Activated T-cell treated with anti-CD3 and anti-CD28 coated beads for 4 hours (primary cell): ENCODE data around the gene FAM13B.
"Not testable (repeated sequence)": the region's sequence is repeated elsewhere in the genome, so short reads cannot be mapped to it uniquely, and the experiment has no call there.

Experiments
- DNase-seq: peaks from one replicate; pipeline ENCODE4 v3.0.0-alpha.2; 2020

FAM13B gene

DNA sequence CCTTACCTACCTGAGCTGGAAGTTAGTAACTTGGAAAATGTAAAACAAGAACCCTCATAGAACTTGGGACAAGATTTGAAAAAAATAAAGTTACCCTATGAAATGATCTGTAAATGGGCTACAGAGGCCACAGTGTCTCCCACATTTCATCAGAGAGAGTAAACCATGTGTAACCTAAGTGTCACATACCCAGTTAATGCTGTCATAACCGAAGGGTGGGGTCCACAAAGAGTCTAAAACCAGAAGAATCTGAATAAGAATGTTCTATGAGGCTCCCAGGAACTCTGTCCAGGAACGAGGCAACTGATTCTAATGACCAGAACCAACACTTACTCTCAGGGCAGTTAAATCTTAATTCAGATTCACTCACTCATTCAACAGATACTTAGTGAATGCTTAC lies 1.0 kb upstream of the FAM13B start:
- DNase-seq, result no peak

DNA sequence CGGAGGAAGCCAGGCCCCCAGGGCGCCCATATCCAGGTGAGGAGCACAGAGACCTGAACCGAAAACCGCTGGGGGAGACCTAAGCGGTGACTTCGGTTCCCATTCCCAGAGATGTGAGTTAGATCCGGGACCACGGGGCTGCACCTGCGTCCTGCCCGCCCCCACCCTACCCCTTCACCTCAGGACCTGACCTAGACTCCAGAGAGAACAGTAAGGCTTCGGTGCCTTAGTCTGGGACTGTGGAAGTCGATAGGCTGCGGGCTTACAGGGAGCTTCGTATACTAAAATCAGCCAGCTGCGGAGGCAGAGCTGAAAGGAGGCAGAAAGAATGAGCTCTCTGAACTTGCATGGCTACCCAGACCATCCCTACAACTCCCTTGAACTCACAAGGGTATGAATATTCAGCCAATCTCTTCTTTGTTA lies 518 bp upstream of the FAM13B start:
- no peak for DNase-seq

DNA sequence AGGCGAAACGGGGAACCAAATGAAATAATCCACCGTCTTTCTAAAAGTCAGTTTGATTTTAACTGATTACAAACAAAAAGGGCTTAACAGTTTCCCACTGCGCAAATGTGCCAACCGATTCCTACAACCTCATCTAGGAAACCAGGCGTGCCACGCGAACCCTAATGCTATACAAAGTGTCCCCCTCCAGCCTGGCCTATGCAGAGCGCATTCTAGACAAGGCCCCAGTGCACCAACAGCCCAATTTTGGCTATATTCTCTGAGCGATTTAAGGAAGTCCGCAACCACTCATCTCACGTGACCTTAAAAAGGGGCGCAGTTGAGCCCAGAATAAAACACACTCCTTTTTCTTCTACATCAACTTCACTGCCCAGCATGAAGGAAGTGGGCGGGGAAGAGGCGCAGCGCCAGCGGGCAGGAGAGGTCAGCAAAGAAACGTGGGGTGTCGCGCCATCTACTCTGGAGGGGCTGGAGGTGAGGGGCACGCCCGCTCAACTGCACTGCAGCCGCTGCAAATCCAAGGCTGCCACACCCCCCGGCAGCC lies 779 bp downstream of the FAM13B start:
- no peak for DNase-seq

DNA sequence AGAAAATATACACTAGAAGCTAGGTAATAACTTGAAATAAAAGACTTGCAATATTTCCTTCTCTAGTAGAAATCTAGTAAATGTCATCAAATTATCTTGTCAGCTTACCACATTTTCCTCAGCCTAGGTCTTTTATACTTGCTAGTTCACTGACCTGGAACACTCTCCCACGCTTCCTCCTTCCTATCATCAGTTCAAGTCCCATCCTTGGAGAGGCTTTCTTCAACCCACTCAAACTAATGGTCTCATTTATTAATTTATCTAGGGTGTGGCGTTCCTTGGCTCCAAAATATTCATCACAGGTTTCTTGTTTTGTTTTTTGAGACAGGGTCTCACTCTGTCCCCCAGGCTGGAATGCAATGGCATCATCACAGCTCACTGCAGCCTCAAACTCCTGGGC lies 2.9 kb downstream of the FAM13B start:
- DNase-seq, result no peak

DNA sequence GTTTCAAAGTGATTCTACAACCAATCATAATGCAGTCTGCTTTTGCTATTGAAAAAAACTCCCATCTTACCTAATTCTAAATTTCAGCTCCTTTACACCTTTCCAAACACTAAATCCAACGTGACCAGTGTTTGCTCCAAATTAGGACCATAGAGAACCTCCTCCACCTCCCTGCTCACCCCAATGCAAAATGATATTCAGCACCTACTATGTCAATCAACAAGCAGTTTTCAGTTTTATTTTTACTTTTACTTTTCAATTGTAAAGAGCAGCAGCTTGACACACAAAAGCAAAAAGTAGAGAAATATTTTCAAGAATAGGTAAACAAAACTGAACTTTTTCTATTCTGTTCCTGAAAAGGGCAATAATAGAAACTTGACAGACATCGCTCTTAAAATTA lies 3.4 kb downstream of the FAM13B start:
- no peak for DNase-seq

DNA sequence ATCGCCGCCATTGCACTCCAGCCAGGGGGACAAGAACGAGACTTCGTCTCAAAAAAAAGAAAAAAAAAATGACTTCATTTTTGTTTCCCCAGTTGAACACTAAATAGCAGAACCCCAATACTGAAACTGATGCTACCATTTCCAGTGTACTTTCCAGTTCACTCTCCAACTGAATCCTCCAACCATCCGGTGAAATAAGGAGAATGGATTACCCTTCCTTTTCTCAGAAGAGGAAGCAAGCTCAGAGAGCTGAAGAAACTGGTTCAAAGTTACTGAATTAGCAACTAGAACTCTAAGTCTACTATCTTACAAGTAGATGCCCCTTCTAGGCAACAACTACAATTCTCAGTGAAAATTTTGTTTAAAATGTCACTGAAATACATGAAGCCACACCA lies 3.9 kb downstream of the FAM13B start:
- DNase-seq, result no peak

DNA sequence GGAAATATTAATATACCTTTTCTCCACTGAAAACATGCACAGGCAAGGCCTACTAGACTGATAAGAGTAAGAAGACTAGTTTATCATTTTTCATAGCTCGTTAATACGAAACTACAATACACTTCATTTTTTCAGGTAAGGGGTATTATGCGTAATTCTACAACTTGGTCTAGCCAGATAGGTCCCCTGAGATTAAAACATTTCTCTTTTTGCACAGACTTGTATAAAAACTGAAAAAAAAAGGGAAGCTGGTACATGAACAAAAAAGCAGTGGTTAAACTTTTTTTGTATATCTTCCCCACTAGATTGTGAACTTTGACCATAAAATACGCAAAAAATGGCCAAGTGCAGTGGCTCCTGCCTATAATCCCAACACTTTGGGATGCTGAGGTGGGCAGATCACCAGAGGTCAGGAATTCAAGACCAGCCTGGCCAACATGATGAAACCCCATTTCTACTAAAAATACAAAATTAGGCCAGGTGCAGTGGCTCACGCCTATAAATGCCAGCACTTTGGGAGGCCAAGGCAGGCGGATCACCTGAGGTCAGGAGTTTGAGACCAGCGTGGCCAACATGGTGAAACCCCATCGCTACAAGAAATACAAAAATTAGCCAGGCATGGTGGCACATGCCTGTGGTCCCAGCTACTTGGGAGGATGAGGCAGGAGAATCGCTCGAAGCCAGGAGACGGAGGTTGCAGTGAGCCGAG lies 4.5 kb downstream of the FAM13B start:
- not testable (repeated sequence) for DNase-seq

DNA sequence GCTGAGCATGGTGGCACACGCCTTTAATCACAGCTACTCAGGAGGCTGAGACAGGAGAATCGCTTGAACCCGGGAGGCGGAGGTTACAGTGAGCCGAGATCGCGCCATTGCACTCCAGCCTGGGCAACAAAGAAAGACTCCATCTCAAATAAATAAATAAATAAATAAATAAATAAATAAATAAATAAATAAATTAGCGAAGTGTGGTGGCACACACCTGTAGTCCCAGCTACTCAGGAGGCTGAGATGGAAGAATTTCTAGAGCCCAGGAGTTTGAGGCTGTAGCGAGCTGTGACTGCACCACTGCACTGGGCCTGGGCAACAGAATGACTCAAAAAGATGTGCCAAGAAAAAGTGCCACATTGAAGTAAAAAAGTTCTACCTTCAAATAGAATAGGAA lies 6.1 kb downstream of the FAM13B start:
- not testable (repeated sequence) for DNase-seq

DNA sequence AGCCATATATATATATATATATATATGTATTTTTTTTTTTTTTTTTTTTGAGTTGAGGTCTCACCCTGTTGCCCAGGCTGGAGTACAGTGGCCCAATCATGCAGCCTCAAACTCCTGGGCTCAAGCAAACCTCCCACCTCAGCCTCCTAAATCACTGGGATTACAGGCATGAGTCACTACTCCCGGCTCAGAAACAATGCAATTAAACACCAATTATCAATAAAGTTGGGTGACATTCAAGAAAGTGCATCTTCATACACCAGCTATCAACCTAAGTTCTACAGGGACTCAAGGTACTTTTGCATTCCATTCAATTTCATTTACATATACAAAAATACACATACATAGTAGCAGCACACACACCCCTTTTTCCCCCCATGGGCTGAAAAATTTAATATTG lies 7.6 kb downstream of the FAM13B start:
- no peak for DNase-seq

DNA sequence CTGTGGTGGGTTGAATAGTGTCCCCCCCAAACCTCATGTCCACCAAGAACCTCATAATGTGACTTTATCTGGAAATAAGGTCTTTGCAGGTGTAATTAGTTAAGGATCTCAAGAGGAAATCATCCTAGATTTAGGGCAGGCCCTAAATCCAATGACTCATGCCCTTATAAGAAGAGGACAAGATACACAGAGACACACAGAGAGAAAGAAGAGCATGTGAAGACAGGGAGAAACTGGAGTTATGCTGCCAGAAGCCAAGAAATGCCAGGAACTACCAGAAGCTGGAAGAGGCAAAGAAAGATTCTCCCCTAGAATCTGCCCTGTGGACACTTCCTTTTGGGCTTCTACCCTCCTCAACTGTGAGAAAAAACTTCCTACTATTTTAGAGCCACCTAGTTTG lies 8.8 kb downstream of the FAM13B start:
- no peak for DNase-seq

DNA sequence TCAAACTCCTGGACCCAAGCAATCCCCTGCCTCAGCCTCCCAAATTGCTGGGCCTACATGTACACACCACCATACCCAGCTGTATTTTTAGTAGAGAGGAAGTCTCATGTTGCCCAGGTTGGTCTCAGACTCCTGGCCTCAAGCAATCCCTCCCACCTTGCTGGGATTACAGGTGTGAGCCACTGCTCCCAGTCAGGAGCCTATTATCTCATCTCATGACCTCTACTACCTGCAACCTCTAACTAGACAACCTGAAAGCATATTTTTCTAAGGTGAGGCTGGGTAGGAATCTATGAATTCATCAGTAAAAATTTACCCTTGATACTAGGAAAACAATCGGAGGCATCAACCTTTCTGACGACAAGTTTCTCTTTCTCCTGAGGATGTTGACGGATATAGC lies 10.0 kb downstream of the FAM13B start:
- no peak for DNase-seq

DNA sequence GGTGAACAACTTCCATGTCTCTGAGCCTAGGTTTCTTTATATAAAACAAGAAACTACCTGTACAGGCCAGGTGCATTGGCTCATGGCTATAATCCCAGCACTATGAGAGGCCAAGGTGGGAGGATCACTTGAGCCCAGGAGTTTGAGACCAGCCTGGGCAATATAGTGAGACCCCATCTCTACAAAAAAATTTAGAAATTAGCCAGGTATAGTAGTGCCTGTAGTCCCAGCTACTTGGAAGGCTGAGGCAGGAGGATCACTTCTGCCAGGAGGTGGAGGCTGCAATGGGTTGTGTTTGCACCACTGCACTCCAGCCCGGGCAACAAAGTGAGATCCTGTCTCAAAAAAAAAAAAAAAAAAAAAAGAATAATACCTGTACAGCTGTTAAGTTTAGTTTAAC lies 11.1 kb downstream of the FAM13B start:
- DNase-seq, result no peak

DNA sequence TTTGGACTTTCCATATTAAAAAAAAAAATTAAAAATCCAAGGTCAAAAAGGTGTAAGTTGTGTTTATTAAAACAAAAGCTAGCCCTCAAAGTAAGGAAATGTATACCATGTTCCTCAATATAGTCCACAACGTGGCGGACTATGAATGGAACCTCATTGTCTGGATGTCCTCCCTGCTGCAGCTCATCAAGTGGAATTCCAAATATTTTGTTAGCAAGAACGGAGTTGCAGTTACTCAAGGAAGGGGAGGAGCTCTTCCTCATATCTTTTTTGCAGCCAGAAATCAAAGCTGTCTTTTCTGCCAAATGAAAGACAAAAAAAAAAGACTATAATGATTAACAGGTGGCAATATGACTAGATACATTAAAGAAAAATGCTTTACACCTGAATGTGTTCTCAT lies 14.0 kb downstream of the FAM13B start:
- no peak for DNase-seq

DNA sequence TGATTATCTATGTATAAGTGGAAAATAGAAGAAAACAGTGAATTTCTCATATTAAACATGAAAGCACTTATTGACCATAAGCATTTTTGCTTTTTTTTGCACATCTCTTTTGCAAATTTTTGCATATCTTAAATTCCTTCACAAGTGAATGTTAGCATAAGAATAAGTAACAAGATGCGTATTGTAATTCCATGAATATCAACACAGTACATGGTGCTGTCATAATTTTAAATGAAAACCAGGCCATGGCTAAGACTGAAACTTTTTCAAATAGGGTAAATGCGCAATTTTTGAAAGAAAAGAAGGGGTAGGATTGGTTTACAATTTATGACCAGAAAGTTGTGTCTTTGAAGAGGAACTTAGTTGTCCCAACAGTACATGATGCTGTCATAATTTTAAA lies 17.0 kb downstream of the FAM13B start:
- no peak for DNase-seq

DNA sequence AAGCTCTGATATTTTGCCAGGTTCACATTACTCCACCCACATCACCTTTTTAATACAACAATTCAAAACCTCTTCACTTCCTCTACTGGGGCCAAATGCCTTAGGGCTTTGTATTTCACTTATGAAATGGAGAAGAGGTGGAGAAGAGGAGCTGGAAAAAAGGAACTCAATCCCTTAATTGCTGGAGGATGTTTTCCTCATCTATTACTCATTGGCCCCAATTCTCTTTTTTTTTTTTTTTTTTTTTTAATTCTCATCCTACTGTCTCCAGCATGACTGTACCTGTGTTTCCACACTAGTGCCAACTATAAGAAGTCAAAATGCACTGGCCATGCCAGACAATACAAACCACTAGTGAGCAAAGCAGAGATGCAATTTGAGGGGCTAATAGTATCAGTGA lies 20.9 kb downstream of the FAM13B start:
- DNase-seq, result no peak

DNA sequence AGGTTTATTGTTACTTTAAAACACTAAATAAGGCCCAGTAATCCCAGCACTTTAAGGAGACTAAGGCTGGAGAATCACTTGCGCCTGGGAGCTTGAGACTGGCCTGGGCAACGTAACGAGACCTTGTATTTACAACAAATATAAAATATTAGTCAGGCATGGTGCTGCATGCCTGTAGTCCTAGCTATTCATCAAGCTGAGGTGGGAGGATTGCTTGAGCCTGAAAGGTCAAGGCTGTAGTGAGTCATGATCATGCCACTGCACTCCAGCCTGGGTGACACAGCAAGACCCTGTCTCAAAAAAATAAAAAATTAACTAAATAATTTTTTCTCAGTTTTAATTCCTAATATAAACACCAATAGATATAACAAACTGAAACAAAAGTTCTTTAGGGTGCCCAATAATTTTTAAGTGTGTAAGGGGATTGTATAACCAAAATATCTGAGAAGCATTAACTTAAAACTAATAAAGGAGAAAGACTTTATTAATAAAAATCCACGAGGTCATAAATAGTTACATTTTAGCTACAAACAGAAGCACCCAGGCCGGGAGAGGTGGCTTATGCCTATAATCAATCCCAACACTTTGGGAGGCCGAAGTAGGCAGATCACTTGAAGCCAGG lies 32.7 kb downstream of the FAM13B start:
- no peak for DNase-seq

DNA sequence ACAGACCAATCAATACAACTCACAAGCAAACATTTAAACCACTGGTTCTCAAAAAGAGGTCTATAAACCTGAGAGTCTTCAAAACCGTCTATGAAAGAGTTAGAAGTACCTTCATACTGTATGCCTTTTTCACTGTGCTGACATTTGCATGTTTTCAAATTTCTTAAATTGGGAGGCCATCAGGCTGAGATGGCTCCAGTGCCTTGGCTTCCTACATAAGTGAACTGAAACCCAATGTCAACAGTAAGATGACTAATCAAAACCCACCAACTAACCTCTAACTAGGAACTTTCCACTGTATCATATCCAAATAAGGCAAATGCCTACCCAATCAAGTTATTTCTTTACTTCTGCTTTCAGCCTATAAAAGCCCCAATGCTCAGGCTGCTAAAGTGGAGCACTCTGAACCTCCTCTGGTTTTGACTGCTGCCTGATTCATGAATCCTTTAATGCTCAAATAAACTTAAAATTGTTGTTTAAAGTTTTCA lies 35.1 kb downstream of the FAM13B start:
- no peak for DNase-seq

DNA sequence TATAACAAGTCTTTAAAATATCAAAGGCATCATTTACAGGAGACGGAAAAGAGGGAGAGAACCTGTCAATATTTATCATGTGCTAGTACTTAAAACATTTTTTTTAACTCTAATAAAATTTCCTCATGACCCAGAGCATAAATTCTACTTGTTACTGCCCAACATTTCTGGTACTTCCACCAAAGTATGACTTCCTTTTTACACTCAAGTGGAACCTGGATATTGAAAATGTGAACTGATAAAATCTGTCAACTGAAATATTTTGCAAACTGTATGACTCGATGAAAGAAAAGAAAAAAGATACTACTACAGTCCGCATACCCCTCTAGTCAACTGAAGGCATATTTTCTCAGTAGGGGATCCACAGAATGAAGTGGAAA lies 37.1 kb downstream of the FAM13B start:
- no peak for DNase-seq

DNA sequence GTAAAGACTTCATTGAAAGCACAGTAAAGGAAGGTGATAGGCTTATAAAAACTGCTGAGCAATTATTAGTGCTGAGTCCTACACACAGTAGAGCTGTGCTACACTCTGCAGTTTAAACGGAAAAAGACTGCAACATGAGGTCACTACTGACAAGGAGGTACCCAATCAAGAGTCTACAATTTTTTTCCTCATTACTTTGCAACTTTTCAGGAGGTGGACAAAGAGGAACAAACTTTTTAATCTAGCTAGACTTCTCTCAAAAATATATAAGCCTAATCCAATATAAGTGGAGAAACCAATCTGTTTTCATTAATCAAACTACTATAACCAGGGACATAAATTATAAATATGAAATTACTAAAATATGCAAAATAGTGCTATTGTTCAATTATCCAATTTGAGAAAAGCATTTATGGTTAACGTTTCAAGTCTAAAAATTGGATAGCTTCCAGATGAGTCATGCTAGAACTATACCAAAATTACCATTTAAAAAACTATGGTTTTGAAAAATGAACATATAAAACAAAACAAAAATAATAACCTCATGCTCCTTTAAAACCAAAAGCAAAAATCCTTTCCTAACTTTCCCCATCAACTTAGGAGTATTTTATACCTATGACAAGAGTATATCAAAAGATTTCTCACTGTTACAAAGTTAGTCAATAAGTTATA lies 37.7 kb downstream of the FAM13B start:
- DNase-seq, result no peak

DNA sequence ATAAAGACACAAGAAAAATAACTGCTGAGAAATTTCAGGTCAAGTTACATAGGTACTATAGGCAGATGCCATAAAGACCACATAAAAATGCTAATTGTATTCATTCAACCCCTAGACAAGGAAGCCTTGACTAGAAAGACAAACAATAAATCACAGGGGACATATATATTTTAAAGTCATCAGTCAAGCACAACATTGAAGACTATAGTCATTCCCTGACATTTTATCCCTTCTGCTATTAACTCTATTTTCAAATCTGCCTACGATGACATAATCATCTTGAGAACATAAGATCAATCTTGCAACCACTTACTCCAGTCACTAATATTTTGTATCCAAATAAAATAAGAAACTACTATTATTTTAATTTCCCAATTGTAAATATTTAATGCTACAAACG lies 38.3 kb downstream of the FAM13B start:
- DNase-seq, result no peak

DNA sequence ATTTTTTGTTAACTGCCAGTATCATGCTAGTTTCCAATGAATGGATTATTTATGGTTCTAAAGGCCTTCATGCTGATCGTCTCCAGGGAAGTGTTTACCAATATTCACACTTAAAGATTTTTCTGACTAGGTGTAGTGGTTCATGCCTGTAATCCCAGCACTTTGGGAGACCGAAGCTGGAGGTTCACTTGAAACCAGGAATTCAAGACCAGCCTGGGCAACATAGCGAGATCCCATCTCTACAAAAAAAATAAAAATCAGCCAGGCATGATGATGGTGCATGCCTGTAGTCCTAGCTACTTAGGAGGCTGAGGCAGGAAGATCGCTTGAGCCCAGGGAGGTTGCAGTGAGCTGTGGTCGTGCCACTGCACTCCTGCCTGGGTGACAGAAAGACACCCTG lies 43.5 kb downstream of the FAM13B start:
- DNase-seq, result no peak

DNA sequence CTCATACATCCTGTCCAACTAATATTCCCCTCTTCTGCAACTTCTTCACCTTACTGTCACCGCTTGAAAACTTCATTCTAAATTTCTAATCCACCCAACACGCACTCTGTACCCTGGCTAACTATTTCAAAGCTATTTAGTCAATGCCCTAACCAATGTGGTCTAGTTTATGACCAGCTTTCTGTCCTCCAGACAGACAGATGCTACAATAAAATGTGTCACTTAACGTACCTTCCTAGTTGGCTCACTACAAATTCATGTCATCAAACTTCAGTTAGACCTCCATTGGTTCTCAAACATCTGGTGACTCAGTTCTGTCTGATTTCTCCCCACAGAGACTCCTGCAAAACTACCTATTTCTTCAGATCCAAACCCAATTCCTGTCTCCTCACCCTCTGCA lies 57.7 kb downstream of the FAM13B start:
- DNase-seq, result no peak

DNA sequence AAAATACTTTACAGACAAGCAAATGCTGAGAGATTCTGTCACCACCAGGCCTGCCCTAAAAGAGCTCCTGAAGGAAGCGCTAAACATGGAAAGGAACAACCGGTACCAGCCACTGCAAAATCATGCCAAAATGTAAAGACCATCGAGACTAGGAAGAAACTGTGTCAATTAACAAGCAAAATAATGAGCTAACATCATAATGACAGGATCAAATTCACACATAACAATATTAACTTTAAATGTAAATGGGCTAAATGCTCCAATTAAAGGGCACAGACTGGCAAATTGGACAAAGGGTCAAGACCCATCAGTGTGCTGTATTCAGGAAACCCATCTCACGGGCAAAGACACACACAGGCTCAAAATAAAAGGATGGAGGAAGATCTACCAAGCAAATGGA lies 62.5 kb downstream of the FAM13B start:
- not testable (repeated sequence) for DNase-seq

DNA sequence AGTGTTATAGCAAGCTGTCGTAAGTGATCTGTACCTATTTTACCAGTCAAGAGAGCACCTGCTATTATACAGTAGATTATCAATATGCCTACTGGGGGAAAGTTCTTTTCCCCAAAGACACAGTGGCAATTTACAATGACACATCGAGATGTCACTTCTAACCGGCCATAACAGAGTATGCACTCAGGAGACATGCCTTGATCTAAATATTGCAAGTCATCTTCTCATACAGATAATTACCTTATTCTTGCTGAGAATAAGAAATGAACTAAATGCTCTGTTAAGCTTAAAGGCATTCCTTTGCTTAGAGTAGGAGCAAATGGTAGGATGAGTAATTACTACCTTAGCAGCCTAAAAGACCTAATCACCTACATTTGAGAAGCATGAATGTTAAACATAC lies 72.1 kb downstream of the FAM13B start:
- no peak for DNase-seq
